Suppressor macrophage (primary cell): ENCODE results near the gene CLCF1.

Source experiments
- DNase-seq, 4 experiments: peaks; one replicate each; pipeline ENCODE4 v3.0.0-alpha.2; 2020 to 2022

CLCF1 gene

GRCh38 chr11:67395555-67396258, 22.3 kb upstream of the CLCF1 start:
- DNase-seq, result no peak

GRCh38 chr11:67393990-67394389, 20.6 kb upstream of the CLCF1 start:
- DNase-seq, result no peak

DNA sequence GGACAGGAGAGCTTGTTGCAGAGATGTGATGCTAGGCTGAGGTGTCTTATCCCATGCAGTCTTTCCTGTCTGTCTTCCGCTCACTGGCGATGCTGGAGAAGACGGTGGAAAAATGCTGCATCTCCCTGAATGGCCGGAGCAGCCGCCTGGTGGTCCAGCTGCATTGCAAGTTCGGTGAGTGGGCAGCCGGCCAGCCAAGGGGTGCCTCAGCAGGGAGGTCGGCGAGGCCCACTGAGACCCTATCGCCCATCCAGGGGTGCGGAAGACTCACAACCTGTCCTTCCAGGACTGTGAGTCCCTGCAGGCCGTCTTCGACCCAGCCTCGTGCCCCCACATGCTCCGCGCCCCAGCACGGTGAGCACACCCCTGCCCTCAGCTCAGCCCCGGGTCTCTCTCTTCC, 20.0 kb upstream of the CLCF1 start:
- DNase-seq, result no peak

DNA sequence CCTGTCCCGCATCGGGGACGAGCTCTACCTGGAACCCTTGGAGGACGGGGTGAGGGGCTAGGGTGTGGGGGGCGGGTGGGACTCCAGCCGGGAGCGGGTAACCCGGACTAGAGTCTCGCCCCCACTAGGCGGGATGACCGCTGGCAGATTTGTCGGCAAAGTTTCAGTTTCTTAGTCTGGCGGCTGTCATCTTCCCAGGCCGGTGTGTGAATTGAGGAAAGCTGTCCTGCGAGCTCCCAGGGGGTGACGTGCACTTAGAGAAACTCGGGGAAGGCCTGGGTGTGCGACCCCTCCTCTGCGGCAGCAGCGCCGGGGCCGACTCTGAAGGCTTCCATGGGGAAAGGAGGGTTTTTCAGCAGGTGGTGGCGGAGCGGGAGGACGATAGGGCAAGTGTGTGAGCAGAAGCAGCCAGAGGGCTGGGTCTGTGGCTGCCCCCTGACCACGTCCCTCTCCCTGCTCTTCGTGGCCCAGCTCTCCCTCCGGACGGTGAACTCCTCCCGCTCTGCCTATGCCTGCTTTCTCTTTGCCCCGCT, 18.9 kb upstream of the CLCF1 start:
- peak in 1 of 4 experiments; percentile 38 for DNase-seq

- peak; percentile 97 to 99 (median 97) for DNase-seq
Observed at GRCh38 chr11:67391304-67392182, 18.1 kb upstream of the CLCF1 start, which contains the start of gene RAD9A. Gene RAD9A (plus strand): TSS chr11:67391986. CDS start chr11:67392045, 59 bp downstream.

- DNase-seq, result no peak
Observed at GRCh38 chr11:67390947-67391303, 17.5 kb upstream of the CLCF1 start.

DNA sequence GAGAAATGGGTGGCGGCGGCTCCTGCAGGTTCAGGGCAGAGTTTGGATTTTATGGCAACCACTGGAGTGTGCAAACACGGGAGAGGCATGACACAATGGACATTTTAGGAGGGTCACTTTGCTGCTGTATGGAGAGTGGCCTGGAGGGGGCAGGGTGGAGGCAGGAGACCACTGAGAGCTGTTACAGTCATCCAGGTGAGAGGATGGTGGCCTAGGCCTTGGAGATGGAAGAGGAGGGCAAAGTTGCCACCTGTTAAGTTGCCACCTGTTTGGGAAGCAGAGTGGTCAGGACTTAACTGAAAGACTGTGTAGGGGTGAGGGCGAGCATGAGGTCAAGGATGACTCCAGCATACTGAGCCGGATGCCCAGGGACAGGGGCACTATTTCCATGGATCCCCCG, 16.1 kb upstream of the CLCF1 start:
- peak in 2 of 4 experiments; percentile 49 to 56 for DNase-seq

- DNase-seq, result no peak
Observed at GRCh38 chr11:67387518-67387917, 14.1 kb upstream of the CLCF1 start.

- peak; percentile 61 to 76 (median 74) for DNase-seq
Observed at GRCh38 chr11:67387069-67387468, 13.7 kb upstream of the CLCF1 start.

DNA sequence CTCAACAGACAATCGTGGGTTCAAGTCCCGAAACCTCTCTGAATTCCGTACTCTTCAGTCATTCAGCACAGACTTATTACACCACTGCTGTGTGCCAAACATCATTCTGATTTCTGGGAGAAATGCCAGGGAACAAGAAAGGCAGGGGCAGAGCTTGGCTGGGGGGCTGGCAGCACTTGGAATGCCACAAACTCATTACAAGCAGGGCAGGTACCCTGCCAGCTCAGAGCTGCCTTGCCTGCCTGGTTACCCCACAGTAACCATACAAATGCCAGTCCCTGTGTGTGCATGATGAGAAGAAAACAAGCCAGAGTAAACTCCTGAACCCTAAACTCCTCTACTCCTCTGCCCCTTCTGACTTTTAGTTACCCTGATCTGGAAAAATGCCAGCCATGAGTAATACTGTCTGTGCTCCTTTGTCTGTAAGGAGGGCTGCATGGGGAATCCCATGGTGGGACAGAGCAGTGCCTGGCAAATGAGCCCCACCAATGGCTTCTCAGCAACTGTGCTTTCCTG, 11.5 kb upstream of the CLCF1 start:
- peak in 2 of 4 experiments; percentile 38 to 48 for DNase-seq

DNA sequence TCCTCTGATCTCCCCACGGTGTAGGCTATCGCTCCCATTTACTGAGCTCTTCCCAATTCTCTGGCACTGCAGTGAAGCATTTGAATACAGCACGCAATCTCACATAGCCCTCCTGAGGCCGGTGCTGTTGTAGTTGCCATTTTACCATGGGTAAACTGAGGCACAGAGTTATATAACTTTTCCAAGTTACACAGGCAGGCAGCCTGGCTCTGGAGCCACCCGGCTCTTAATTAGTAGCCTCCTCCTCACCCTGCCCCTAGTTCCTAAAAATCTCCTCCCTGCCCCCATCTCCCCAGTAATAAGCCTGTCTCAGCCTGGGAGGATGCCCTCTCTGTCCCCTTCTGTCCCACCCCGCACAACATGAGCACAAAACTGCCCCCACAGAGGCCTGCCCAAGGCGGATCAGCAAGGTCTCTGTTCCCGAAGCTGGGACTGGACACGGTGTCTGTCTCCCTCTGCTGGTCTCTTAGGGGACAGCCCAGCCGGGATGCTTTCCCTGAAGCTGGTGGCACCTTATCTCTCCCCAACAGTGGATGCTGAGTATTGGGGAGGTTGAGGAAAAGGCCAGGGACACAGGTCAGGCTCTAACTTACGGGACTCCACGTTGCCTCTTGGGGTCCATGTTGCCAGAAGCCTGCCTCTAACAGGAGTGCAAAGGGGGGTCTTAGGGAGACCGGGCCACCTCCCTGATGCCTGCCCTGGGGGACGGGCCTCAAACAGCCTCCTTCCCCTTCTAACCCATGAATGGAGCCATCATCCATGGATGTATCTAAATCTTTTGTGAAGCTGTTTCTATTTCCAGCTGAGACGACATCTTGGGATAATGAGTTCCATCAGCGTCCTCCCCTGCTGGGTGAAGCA, 9.1 kb upstream of the CLCF1 start:
- DNase-seq, result peak; percentile 87 to 92 (median 91)

DNA sequence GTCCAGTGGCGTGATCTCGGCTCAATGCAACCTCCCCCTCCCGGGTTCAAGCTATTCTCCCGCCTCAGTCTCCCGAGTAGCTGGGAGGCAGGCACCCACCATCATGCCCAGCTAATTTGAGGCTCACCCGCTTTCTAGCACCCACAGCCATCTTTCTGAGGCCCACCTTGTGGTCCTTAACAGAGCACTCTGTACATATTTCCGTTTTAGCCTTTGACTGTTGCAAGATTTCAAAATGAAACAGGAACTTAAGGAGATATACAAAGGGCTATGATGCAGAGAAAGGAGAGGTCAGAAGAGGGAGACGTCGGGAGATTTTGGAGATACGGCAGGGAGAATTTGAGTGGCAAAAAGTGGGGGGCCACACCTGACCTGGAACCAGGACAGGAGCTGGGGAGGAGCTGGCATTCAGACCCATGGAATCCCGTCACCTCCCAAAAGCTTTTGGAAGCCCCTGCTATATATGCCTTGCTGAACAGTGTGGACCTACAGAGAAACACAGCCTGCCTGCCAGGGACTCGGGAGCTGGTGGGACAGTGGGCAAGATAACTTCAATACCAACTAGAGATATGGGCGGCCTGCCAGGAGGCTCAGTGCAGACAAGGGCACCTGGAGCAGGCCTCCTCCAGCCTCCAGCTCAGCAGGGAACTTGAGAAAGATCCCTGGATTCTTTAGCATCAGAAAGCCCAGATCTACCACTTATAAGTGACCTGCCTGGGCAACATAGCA, 8.0 kb upstream of the CLCF1 start:
- peak; percentile 31 to 85 (median 60) for DNase-seq

DNA sequence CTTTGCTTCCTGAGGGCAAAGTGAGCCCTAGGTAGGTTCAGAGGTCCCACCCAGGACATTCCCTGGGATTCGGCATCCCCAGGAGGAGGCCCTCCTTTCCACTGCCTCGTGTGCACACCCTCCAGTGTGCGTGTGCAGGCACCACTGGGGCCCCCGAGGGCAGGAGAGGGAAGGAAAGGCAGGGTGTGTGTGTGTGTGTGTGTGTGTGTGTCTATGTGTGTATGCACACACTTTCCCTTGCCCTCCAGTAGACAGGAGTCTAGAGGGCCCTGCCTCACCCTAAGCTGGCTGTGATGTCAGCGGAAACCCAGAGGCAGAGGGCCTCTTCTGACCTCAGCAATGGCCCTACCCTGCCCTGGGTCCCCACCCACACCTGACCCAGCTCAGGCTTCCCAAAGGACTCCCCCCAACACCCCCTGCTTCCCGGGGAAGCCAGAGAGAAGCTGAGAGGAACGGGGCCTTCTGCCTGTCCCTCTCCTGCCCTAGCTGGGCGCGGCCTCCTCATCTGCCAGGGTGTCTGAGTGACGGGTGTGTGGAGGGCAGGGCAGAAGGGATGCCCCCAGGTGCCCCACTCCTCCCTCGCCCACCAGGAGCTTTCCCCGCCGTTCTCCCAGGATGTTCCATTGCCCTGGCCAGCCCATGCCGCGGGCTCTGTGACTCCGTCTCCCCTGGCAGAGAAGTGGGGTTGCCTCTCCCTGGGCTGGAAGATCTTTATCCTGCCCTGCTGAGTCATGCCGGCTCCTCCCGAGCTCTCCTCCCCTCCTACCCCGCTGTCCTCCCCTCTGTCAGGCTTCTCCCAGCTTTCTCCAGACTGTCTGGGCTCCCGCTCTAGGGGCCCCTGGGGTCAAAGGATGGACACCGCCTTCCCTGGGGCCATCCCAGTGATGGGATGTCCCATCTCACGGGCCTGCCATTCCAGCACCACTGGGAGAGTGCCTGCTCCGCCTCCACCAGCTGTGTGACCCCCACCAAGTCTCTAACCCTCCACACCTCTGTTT, 6.0 kb upstream of the CLCF1 start:
- no peak for DNase-seq

DNA sequence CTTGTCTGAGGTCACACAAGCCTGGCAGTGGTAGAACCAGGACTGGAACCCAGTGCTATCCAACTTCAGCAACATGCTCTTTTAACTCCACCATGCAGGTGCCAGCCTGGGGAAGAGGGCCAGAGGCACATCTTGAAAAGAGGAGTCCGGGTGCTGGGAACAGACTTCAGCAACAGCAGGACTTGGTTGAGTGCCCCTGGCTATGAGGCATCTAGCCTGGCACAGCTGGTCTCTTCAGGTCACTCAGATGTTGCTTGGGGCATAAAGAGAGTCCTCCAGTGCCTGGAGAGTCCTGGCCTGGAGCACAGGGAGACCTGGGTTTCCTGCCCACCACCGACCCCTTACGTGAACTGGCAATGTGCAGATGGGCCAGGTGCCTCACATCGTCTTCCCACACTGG, 5.1 kb upstream of the CLCF1 start:
- no peak for DNase-seq

DNA sequence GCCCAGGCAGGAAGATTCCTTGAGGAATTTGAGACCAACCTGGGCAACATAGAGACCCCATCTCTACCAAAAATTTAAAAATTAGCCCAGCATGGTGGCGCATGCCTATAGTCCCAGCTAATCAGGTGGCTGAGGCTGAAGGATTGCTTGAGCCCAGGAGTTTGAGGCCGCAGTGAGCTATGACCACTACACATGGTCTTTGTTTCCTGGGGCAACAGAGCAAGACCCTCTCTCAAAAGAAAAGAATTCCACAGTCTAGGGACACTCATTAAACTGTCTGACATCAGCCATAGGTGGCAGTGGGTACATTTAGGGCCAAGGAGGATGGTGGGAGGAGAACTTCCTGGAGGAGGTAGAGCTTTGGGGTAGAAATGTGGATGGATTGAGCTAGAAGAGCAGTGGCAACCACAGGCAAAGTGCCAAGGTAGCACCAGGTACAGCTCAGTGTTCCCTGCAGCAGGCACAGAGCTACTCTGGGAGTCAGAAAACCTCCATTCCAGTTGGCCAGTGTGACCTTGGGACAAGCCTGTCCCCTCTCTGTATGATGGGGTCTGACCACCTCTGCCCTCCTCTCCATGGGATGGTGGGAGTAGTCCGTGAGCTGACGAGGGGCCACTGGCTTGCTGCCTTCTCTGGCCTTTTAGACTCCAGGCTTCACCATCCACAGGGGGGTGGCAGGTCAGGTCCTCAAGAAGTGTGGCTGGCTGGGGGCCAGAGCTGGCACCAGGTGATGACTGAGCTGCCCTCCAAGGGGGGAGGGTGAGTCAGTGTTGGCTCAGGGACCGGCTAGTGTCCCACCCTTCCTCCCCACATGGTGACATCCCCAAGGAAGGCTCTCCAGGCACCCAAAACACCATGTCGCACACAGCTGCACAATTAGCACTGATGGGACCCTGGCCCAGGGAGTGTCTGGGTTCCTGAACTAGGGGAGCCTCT, 3.7 kb upstream of the CLCF1 start:
- DNase-seq, result no peak

GRCh38 chr11:67376063-67376820, 2.8 kb upstream of the CLCF1 start:
- no peak for DNase-seq

GRCh38 chr11:67375320-67376055, 2.1 kb upstream of the CLCF1 start:
- no peak for DNase-seq
